Globus pallidus (tissue), 1 donor: Measurements from ENCODE around the gene ADNP2.

ENCODE experiments used
- DNase-seq: peaks from one replicate; pipeline ENCODE4 v3.0.0-alpha.2; 2015; ENCODE audit warnings: low spot score

The ADNP2 gene, protein sequence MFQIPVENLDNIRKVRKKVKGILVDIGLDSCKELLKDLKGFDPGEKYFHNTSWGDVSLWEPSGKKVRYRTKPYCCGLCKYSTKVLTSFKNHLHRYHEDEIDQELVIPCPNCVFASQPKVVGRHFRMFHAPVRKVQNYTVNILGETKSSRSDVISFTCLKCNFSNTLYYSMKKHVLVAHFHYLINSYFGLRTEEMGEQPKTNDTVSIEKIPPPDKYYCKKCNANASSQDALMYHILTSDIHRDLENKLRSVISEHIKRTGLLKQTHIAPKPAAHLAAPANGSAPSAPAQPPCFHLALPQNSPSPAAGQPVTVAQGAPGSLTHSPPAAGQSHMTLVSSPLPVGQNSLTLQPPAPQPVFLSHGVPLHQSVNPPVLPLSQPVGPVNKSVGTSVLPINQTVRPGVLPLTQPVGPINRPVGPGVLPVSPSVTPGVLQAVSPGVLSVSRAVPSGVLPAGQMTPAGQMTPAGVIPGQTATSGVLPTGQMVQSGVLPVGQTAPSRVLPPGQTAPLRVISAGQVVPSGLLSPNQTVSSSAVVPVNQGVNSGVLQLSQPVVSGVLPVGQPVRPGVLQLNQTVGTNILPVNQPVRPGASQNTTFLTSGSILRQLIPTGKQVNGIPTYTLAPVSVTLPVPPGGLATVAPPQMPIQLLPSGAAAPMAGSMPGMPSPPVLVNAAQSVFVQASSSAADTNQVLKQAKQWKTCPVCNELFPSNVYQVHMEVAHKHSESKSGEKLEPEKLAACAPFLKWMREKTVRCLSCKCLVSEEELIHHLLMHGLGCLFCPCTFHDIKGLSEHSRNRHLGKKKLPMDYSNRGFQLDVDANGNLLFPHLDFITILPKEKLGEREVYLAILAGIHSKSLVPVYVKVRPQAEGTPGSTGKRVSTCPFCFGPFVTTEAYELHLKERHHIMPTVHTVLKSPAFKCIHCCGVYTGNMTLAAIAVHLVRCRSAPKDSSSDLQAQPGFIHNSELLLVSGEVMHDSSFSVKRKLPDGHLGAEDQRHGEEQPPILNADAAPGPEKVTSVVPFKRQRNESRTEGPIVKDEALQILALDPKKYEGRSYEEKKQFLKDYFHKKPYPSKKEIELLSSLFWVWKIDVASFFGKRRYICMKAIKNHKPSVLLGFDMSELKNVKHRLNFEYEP

DNA sequence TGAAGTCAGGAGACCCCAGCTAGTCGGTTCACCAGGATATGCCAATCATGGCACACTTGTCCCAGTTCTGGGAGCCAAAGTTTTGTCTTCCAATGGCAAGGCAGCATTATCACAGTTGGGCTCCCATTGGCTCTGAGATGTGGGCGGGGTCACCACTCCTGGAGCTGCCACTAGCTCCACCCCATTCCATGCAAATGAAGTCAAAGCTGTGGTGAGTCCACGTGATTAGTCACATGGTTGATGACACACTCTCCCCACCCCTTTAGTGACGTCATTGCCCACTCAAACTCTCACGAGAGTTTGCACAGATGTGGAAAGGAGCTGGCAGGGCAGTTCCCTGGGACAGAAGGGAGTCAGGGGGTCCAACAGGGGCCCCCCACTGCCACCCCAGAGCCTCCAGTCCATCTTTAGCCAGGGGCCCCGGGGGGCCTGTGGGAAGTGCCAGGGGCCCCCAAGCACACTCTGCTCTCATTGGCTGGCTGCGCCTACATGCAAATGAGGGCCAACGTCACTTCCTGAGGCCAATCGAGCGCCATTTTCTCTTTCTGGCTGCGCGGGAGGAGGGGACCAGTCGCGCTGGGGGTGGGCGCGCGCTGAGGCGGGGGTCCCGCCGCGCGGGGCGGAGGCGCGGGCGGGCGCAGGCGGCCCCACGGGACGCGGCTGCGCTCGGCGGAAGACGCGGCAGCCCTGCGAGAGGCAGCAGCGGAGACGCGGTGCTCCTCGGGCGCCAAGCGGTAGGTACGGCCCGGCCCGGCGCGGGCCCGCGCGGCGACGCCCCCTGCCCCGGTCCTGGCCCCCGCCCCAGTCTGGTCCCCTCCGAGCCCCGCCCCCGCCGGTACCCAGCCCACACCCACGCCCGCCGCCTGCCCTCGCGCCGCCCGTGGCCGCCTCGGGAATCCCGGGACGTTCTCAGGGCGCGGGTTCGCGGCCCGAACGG is at the start of gene ADNP2:
Gene ADNP2, plus strand, starts transcription at position 524 of the 937 bp plus-strand sequence. CDS start 8,281 bp downstream, outside the sequence.
- DNase-seq: peak; percentile 80

- no peak for DNase-seq
Measured at GRCh38 chr18:80059945-80060344, 49.1 kb upstream of the ADNP2 start.

GRCh38 chr18:80065705-80066104 is 43.4 kb upstream of the ADNP2 start:
- DNase-seq: no peak

GRCh38 chr18:80067321-80067720 is 41.7 kb upstream of the ADNP2 start:
- DNase-seq: no peak

GRCh38 chr18:80067897-80068296 is 41.2 kb upstream of the ADNP2 start:
- no peak for DNase-seq

GRCh38 chr18:80068571-80069272 is 40.3 kb upstream of the ADNP2 start:
- DNase-seq: no peak

DNA sequence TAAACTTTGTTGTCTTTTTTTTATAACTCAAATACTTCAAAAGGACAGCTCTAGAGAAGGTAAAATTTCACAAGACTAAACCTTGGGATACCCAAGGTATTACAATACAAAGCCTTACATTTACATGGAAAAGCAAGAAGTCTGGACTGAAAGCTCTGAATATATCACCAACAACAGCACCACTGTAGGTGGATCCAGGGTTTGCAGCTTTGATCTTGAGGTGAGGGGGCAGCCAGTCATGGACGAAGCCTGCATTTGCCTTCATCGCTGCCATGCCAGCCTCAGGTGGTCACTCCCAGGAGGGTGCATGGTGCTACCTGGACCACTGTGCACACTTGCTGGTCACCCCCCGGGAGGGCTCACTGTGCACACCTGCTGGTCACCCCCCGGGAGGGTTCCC is 38.2 kb upstream of the ADNP2 start:
- no peak for DNase-seq

DNA sequence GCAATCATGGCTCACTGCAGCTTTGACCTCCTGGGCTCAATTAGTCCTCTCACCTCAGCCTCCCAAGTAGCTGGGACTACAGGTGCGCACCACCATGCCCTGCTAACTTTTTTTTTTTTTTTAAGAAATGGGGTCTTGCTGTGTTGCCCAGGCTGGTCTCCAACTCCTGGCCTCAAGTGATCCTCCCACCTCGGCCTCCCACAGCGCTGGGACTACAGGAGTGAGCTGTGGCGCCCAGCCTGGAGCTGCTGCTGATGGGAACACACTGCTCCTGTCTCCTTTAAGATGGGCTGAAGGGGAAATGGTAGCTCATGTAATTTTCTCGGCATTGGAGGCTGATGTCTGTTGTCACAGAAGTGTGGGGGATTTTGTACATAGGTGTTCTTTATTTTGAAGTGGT is 34.9 kb upstream of the ADNP2 start:
- no peak for DNase-seq

DNA sequence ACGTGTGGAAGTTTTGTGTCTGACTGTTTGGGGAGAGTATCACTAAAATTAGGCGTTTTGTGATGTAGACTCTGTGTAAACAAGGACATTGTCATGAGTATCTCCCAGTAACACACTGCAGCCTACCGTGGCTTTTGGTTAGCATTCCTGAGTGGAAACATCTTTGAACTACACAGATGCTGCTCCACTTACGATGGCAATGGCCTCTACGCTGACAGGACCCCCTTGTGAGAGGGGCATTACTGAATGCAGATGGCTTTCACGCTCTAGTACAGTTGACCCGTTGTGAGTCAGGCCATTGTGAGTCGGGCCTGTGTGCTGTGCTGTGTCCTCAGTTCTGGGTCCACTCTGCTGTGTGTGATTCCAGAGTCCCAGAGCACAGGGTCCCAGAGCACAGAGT is 34.4 kb upstream of the ADNP2 start:
- DNase-seq: no peak

GRCh38 chr18:80075940-80076339 is 33.1 kb upstream of the ADNP2 start:
- no peak for DNase-seq

DNA sequence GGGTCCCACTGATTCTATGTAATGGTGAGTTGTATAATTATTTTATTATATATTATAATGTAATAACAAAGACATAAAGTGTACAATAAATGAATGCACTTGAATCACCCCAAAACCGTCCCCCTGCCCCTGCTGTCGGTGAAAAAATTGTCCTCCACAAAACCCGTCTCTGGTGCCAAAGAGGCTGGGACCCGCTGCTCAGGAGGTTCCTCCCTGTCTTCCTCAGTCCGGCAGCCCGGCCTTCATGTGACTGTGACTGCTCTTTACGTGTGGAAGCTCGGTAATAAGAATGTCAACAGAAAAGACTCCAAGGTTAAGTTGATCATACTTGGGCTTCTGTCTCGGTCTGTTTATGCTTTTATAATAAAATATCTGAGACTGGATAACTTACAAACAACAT is 32.7 kb upstream of the ADNP2 start:
- DNase-seq: no peak

GRCh38 chr18:80077873-80078272 is 31.2 kb upstream of the ADNP2 start:
- no peak for DNase-seq

DNA sequence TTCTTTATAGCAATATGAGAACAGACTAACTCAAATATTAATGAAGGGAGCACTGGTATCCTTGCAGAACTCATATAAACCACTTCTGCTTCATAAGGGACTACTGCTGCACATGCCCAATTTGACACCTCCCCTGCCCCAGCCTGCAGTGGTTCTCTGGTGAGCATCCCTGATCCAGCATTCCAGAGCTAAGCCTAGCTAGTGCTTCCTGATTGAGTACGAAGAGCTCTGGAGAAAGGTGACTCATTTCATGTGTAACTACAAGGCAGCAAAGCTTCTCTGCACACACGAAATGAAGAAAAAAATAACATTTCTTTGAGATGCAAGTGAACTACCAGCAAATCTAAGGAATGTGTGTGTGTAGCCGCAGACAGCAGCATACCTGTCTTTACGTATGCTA is 22.8 kb upstream of the ADNP2 start:
- no peak for DNase-seq

GRCh38 chr18:80088036-80088435 is 21.0 kb upstream of the ADNP2 start:
- no peak for DNase-seq

GRCh38 chr18:80088823-80089222 is 20.2 kb upstream of the ADNP2 start:
- no peak for DNase-seq

GRCh38 chr18:80095414-80095813 is 13.6 kb upstream of the ADNP2 start:
- DNase-seq: no peak

DNA sequence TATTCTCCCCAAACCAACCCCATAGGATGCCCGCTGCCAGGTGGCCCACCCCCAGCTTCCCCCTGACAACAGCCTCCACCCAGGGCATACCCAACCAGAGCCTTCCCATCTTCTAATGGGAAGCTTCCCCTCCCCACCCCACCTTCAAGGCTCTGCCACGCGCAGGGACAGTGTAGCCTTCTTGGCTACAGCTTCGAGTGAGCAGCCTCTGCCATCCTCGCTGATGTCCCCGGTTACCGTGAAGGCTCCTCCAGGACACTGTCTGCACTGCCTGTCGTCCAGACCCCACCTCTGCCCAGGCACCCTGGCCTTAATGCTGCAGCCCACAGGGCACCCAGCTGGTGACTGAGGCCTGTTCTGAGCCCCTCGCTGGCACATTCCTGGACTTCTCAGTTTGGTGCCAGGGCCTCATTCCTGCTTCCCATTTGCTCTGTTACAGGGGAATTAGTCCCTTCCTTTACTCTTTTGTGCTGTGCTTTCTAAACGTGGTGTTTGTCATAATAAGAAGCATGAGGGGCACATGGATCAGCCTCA is 13.0 kb upstream of the ADNP2 start:
- no peak for DNase-seq

- DNase-seq: no peak
Measured at GRCh38 chr18:80097201-80097600, 11.9 kb upstream of the ADNP2 start.

DNA sequence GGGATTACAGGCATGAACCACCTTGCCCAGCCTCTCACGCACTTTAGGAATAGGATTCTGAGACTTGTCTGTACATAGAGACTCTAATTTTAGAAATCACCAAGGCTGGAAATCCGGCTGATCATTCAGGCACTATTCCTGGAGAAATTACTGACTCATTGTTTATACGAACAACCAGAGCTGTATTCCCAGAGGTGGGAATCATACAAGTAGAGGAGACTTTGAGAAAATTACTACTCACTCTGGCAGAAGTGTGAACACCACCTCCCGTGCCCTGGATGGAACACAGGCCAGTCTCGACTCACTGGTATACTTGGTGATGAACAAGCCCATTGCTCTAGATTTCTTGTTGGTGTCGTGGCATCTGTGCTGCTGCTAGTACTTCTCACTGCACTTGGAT is 5.8 kb upstream of the ADNP2 start:
- DNase-seq: no peak

GRCh38 chr18:80104364-80104779 is 4.7 kb upstream of the ADNP2 start:
- DNase-seq: no peak
